K562 (cell line): ENCODE data around the gene EVA1A. TPM values are rescaled to one million over a fixed set of nuclear protein-coding genes. Genes with fewer than 3 reads are reported as not detected.

ENCODE experiments used
- ATAC-seq: fragments of 200-7000 bp; cut with Tn5 transposase; 3 replicates; pipeline ENCODE4 v1.9.1; 2020; ENCODE audit warnings: moderate library complexity
- BruUV-seq: library from RNA; stranded (reverse); fragments of 400-500 nt; replicated peaks from 2 replicates; lab custom pipeline; 2021; lab: Mats Ljungman, UMichigan
- CTCF ChIA-PET: fragments of 300-600 bp; formaldehyde crosslinking; extraction: SDS; loops from one replicate; lab custom pipeline; 2021; ENCODE audit warnings: low intra/inter-chr PET ratio; lab: Yijun Ruan, JAX
- POLR2A ChIA-PET: fragments of 300-600, 350-650 bp; sonication (Branson Sonifier 250); formaldehyde crosslinking; extraction: SDS; loops from one replicate; lab custom pipeline; 2021; ENCODE audit warnings: antibody characterized with exemption, inconsistent platforms; lab: Yijun Ruan, JAX
- DNase-seq, 4 experiments: peaks; one replicate each; pipeline versions ENCODE4 v3.0.0 to v3.0.0-alpha.2; 2011 to 2018; ENCODE audit warnings: low spot score in 3 of 4, mixed read lengths in 3 of 4; ENCODE audit errors: extremely low read depth in 1 of 4
- FAIRE-seq: peaks from 2 replicates; lab custom pipeline; 2011; peaks lifted over from hg19 to GRCh38; lab: Jason Lieb, UNC
- H2AFZ ChIP-seq: 2 replicates; pipeline ENCODE4 v1.6.0; 2011; ENCODE audit warnings: low read depth, low read length, control low read depth, inconsistent platforms
- H3K27ac ChIP-seq: fragments of 200-600 bp; 3 replicates; pipeline ENCODE4 v1.8.0; 2011; ENCODE audit warnings: low read depth, mild to moderate bottlenecking, control low read depth, inconsistent platforms, low read length, moderate library complexity, mixed read lengths; ENCODE audit errors: extremely low read depth
- H3K27me3 ChIP-seq, 2 experiments: fragments of 300-600 bp in 1 of 2; 2 replicates in 1 of 2; 3 replicates in 1 of 2; pipeline versions ENCODE4 v1.6.0 to v1.8.0; 2011; ENCODE audit warnings: inconsistent platforms in 2 of 2, low read length in 2 of 2, mild to moderate bottlenecking in 1 of 2, mixed read lengths in 1 of 2, moderate library complexity in 1 of 2; ENCODE audit not compliant: control insufficient read depth in 2 of 2, insufficient read depth in 2 of 2
- H3K36me3 ChIP-seq: fragments of 300-600 bp; 3 replicates; pipeline ENCODE4 v1.8.0; 2011; ENCODE audit warnings: mild to moderate bottlenecking, low read length, inconsistent platforms; ENCODE audit not compliant: control insufficient read depth, insufficient read depth
- H3K4me1 ChIP-seq, 2 experiments: fragments of 200-600 bp in 1 of 2; replicated peaks in 1 of 2; 2 replicates in 1 of 2; 3 replicates in 1 of 2; pipeline versions ENCODE4 v1.5.1 to v1.8.0; 2011; ENCODE audit warnings: inconsistent platforms in 2 of 2, low read length in 2 of 2, mild to moderate bottlenecking in 1 of 2, mixed read lengths in 1 of 2, moderate library complexity in 1 of 2; ENCODE audit not compliant: control insufficient read depth in 2 of 2, insufficient read depth in 2 of 2
- H3K4me2 ChIP-seq: 2 replicates; pipeline ENCODE4 v1.6.1; 2011; ENCODE audit warnings: low read length, control low read depth, inconsistent platforms, mixed read lengths; ENCODE audit not compliant: insufficient read depth
- H3K4me3 ChIP-seq: fragments of 200-600 bp; sonication (generic), shearing (Covaris generic); 2 replicates; pipeline ENCODE4 v1.5.1; 2016; ENCODE audit warnings: control low read depth, inconsistent platforms
- H3K79me2 ChIP-seq: fragments of 200-600 bp; 3 replicates; pipeline ENCODE4 v1.8.0; 2011; ENCODE audit warnings: low read length, inconsistent platforms; ENCODE audit not compliant: control insufficient read depth, insufficient read depth
- H3K9ac ChIP-seq, 2 experiments: 2 replicates each; pipeline versions ENCODE4 v1.6.0 to v1.6.1; 2011; ENCODE audit warnings: low read depth in 2 of 2, low read length in 2 of 2, control low read depth in 1 of 2, inconsistent platforms in 1 of 2, mild to moderate bottlenecking in 1 of 2, mixed read lengths in 1 of 2; ENCODE audit not compliant: insufficient read depth in 1 of 2
- H3K9me1 ChIP-seq: one replicate; pipeline ENCODE4 v1.6.0; 2011; ENCODE audit warnings: inconsistent platforms, mild to moderate bottlenecking, low read length, moderate library complexity; ENCODE audit not compliant: control insufficient read depth, insufficient read depth
- H3K9me3 ChIP-seq: replicated peaks from 2 replicates; pipeline ENCODE4 v1.5.1; 2011; ENCODE audit warnings: low read depth, low read length, inconsistent platforms; ENCODE audit not compliant: control insufficient read depth, insufficient read depth
- H4K20me1 ChIP-seq: replicated peaks from 2 replicates; pipeline ENCODE4 v1.6.1; 2011; ENCODE audit warnings: low read length, inconsistent platforms, mixed read lengths; ENCODE audit not compliant: control insufficient read depth, insufficient read depth
- HMBOX1 ChIP-seq: sonication (generic); IDR thresholded peaks from 2 replicates; pipeline ENCODE4 v1.6.1; 2016
- NFYB ChIP-seq: IDR thresholded peaks from 2 replicates; pipeline ENCODE4 v1.6.1; 2011; ENCODE audit warnings: mild to moderate bottlenecking, moderate library complexity; ENCODE audit not compliant: insufficient read length; ENCODE audit errors: extremely low read depth
- in situ Hi-C: fragments of 300-500 bp; cut with MboI; formaldehyde crosslinking; loops from 4 replicates; pipeline ENCODE4 v1.15.0; 2018; ENCODE audit warnings: inconsistent platforms, mixed read lengths
- intact Hi-C: fragments of 100-400 bp; cut with micrococcal nuclease; formaldehyde crosslinking; loops from 2 replicates; pipeline ENCODE4 v1.14.2; 2022
- polyA plus RNA-seq, 8 experiments: library from polyadenylated mRNA; depleted of rRNA in 4 of 8; stranded (reverse) in 5 of 8; unstranded in 3 of 8; fragments of >200 nt; fragmentation: Nextera tagmentation in 2 of 8; fragmentation: Illumina TruSeq in 1 of 8; extraction: Ambion mirVana in 2 of 8; extraction: Trizol in 1 of 8; gene quantifications; 2 replicates each; pipeline versions ENCODE4 v1.2.1 to v1.2.3, GENCODE V29; 2011 to 2014; ENCODE audit warnings: inconsistent platforms in 1 of 8, missing spikeins in 1 of 8
- total RNA-seq, 7 experiments: library from RNA; depleted of rRNA in 6 of 7; stranded (reverse); fragments of >200 nt in 6 of 7; fragmentation: Illumina TruSeq in 2 of 7; extraction: Trizol in 2 of 7; gene quantifications; 2 replicates each; pipeline versions ENCODE4 v1.2.1 to v1.2.3, GENCODE V29; 2011 to 2021; ENCODE audit warnings: low replicate concordance in 1 of 7
- TF ChIP-seq, protein P1 (sequence below): sonication (generic); formaldehyde crosslinking; IDR thresholded peaks from 2 replicates; pipeline ENCODE4 v1.5.0; 2020; ENCODE audit warnings: missing genetic modification reagents

The EVA1A gene
- total and polyA plus RNA-seq, 9 of the 15 experiments (the other 6 are each of a cell fraction or from before 2014, with no cell fraction given): not detected

DNA sequence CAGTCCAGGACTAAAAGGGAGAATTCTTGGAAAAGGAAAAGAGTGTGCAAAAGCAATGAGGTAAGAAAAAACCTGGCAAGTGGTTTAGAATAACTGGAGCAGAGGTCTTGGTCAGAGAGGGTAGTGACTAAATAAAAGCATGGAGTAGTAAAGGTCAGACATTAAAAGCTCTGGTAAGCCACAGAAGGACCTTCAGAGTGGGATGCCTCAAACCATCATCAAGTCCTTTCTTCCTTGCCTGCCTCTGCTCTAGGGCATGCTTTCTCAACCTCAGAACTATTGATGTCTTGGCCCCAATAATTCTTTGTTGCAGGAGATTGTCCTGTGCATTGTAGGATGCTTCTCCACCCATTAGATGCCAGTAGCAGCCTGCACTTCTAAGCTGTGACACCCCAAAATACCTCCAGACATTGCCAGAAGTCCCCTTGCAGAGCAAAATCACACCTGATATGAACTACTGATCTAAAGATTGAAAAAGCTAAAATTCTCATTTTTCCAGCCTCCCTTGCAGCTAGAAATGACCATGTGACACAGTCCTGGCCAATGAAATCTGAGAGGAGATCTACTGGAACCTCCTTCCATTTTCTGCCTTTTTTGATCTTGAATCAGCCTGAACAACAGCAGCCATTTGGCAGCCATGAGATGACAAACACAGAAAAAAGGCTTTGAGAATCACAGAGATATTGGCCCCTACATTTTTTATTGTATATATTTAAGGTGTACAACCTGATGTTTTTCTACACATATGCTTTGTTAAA, 48.1 kb downstream of the EVA1A start:
- Histone ChIP-seq H3K9me3 (peaks cover 2% of the 10 kb centered on the region; the same call in 1 of the 2 replicates), H3K27ac (no peak overlapping the region), H3K4me1 (no peaks in the 10 kb centered on the region), H3K79me2 (no peaks in the 10 kb centered on the region), H3K36me3 (no peaks in the 10 kb centered on the region), H2AFZ (no peak overlapping the region), H3K4me3 (no peak overlapping the region), H3K9me1 (no peaks in the 10 kb centered on the region), H3K4me2 (no peak overlapping the region), H4K20me1 (no peaks in the 10 kb centered on the region), H3K9ac (no peak overlapping the region)
- no peak for FAIRE-seq
- no TSS peak for BruUV-seq
- no peak for ATAC-seq
- in situ Hi-C loops: no loop called here
- ChIA-PET POLR2A (no interaction called here), CTCF (no interaction called here)
- intact Hi-C loops: no loop called here
- no peak for DNase-seq
- TF ChIP-seq NFYB (peak; percentile 71), HMBOX1 (no peak)
- TF ChIP-seq, protein P1, sequence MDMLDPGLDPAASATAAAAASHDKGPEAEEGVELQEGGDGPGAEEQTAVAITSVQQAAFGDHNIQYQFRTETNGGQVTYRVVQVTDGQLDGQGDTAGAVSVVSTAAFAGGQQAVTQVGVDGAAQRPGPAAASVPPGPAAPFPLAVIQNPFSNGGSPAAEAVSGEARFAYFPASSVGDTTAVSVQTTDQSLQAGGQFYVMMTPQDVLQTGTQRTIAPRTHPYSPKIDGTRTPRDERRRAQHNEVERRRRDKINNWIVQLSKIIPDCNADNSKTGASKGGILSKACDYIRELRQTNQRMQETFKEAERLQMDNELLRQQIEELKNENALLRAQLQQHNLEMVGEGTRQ (CRISPR knock-in tag): peak; percentile 32
- TF ChIP-seq, all 486 proteins: peak for 2
- no peaks in the 10 kb centered on the region for H3K27me3 ChIP-seq
